ENCODE data around the gene KRR1.
"Not testable (repeated sequence)": the region's sequence is repeated elsewhere in the genome, so short reads cannot be mapped to it uniquely, and the experiment has no call there.

The KRR1 gene

DNA sequence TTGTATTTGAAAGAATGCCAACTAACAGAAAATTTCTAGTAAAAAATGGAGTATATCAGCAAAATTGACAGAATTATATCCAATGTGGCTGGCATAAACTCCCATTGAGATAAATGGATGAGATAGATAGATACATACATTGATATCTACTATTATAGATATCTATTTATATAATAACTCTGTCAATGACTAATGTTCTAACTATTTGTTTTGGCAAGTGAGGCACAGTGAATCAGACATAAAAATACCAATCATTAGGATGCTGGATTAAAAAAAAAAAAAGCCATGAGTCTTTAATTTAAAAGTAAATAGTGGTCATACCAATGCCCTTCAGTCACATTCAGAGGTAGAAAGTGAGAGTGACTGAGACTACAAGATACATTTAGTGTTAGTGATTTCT lies 64.6 kb downstream of the KRR1 start:
- no peaks in the 10 kb centered on the region for H3F3A ChIP-seq (ENCODE audit: insufficient read depth)
- H3K4me2 ChIP-seq (ENCODE audit: low read depth, low read length, poor library complexity, severe bottlenecking) = no peak overlapping the region
- no peak overlapping the region for H2AFZ ChIP-seq (ENCODE audit: low read depth, low read length, severe bottlenecking)
- H3K9me2 ChIP-seq (replicated peaks; ENCODE audit: insufficient read depth, low read length) = no peaks in the 10 kb centered on the region
- H3K36me3 ChIP-seq (ENCODE audit: low read length) = no peaks in the 10 kb centered on the region
- H3K79me2 ChIP-seq (ENCODE audit: insufficient read depth, low read length) = no peaks in the 10 kb centered on the region
- H3K27ac ChIP-seq (ENCODE audit: low read depth, low read length) = no peak overlapping the region
- H4K20me1 ChIP-seq (ENCODE audit: low read depth, low read length) = no peaks in the 10 kb centered on the region
- H3K9ac ChIP-seq (ENCODE audit: low read length) = no peak overlapping the region
- no peak overlapping the region for H3K4me3 ChIP-seq (ENCODE audit: insufficient read depth, low read length, poor library complexity, severe bottlenecking)
- no peak for TF ChIP-seq EZH2phosphoT487 (conservative IDR thresholded peaks at IDR 0.05; ENCODE audit: low read length)
- TF ChIP-seq, protein P1, sequence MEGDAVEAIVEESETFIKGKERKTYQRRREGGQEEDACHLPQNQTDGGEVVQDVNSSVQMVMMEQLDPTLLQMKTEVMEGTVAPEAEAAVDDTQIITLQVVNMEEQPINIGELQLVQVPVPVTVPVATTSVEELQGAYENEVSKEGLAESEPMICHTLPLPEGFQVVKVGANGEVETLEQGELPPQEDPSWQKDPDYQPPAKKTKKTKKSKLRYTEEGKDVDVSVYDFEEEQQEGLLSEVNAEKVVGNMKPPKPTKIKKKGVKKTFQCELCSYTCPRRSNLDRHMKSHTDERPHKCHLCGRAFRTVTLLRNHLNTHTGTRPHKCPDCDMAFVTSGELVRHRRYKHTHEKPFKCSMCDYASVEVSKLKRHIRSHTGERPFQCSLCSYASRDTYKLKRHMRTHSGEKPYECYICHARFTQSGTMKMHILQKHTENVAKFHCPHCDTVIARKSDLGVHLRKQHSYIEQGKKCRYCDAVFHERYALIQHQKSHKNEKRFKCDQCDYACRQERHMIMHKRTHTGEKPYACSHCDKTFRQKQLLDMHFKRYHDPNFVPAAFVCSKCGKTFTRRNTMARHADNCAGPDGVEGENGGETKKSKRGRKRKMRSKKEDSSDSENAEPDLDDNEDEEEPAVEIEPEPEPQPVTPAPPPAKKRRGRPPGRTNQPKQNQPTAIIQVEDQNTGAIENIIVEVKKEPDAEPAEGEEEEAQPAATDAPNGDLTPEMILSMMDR (IDR thresholded peaks at IDR 0.05; ENCODE audit: insufficient read depth, low read length, poor library complexity, severe bottlenecking) = no peak
- H3K9me3 ChIP-seq (ENCODE audit: insufficient read depth, low read length) = no peaks in the 10 kb centered on the region
- H3K27me3 ChIP-seq (ENCODE audit: low read length) = no peaks in the 10 kb centered on the region

DNA sequence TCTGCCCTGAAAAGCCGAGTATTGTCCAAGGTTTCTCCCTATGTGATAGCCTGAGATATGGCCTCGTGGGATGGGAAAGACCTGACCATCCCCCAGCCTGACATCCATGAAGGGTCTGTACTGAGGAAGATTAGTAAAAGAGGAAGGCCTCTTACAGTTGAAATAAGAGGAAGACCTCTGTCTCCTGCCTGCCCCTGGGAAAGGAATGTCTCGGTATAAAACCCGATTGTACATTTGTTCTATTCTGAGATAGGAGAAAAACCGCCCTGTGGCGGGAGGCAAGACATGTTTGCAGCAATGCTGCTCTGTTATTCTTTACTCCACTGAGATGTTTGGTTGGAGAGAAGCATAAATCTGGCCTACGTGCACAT lies 66.3 kb downstream of the KRR1 start:
- not testable (repeated sequence) for H3K4me3 ChIP-seq (ENCODE audit: insufficient read depth, low read length, poor library complexity, severe bottlenecking); H3K4me2 ChIP-seq (ENCODE audit: low read depth, low read length, poor library complexity, severe bottlenecking); H3K27ac ChIP-seq (ENCODE audit: low read depth, low read length); H3K9me2 ChIP-seq (replicated peaks; ENCODE audit: insufficient read depth, low read length); H4K20me1 ChIP-seq (ENCODE audit: low read depth, low read length); H2AFZ ChIP-seq (ENCODE audit: low read depth, low read length, severe bottlenecking); H3K27me3 ChIP-seq (ENCODE audit: low read length); H3K79me2 ChIP-seq (ENCODE audit: insufficient read depth, low read length); H3K36me3 ChIP-seq (ENCODE audit: low read length); H3K9me3 ChIP-seq (ENCODE audit: insufficient read depth, low read length); H3K9ac ChIP-seq (ENCODE audit: low read length); H3F3A ChIP-seq (ENCODE audit: insufficient read depth)

DNA sequence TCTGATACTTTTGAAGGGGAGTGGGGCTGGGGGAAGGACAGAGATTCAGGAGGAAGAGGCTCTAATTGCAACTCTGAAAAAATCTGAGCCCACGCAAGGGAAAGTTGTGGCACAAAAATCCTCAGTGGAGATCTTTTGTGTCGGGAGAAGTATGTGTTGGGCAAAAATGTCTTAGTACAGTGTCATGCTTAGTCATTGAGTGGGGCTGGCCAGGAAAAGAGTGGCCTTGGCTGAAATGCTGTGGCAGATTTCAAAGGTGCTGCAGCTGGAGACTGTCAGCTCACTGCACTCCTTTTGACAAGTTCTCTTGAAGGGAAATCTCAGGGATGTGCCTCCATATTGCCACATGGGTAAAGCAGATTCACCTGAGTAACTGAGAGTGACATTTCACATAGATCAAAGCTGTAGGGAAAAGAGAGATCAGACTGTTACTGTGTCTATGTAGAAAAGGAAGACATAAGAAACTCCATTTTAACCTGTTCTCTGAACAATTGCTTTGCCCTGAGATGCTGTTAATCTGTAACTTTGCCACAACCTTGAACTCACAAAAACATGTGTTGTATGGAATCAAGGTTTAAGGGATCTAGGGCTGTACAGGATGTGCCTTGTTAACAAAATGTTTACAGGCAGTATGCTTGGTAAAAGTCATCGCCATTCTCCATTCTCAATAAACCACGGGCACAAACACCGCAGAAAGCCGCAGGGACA lies 66.8 kb downstream of the KRR1 start:
- no peak overlapping the region for H3K4me2 ChIP-seq (ENCODE audit: low read depth, low read length, poor library complexity, severe bottlenecking)
- H3K9me3 ChIP-seq (ENCODE audit: insufficient read depth, low read length) = no peaks in the 10 kb centered on the region
- H3K9me2 ChIP-seq (replicated peaks; ENCODE audit: insufficient read depth, low read length) = no peaks in the 10 kb centered on the region
- TF ChIP-seq, protein P1 (IDR thresholded peaks at IDR 0.05; ENCODE audit: insufficient read depth, low read length, poor library complexity, severe bottlenecking) = no peak
- no peak for TF ChIP-seq EZH2phosphoT487 (conservative IDR thresholded peaks at IDR 0.05; ENCODE audit: low read length)
- H3K27me3 ChIP-seq (ENCODE audit: low read length) = no peaks in the 10 kb centered on the region
- no peak overlapping the region for H3K4me3 ChIP-seq (ENCODE audit: insufficient read depth, low read length, poor library complexity, severe bottlenecking)
- H3K36me3 ChIP-seq (ENCODE audit: low read length) = no peaks in the 10 kb centered on the region
- no peaks in the 10 kb centered on the region for H3F3A ChIP-seq (ENCODE audit: insufficient read depth)
- H3K79me2 ChIP-seq (ENCODE audit: insufficient read depth, low read length) = no peaks in the 10 kb centered on the region
- H3K27ac ChIP-seq (ENCODE audit: low read depth, low read length) = no peak overlapping the region
- H4K20me1 ChIP-seq (ENCODE audit: low read depth, low read length) = no peaks in the 10 kb centered on the region
- no peak overlapping the region for H3K9ac ChIP-seq (ENCODE audit: low read length)
- no peak overlapping the region for H2AFZ ChIP-seq (ENCODE audit: low read depth, low read length, severe bottlenecking)

DNA sequence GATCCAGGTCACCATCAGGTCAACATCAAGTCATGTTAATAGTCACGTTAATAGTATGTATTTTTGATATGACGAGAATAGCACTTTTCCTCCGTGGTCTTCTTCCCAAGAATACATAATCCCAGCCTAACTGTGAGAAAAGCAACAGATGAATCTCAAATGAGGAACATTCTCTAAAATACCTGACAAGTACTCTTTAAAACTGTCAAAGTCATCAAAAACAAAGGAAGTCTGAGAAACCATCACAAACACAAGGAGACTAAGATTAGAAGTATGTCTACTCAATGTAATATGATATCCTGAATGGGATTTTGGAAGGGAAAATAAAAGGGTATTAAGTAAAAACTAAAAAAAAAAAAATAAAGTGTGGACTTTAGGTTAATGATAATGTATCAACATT lies 67.7 kb downstream of the KRR1 start:
- no peak overlapping the region for H3K27ac ChIP-seq (ENCODE audit: low read depth, low read length)
- H3K9me2 ChIP-seq (replicated peaks; ENCODE audit: insufficient read depth, low read length) = no peaks in the 10 kb centered on the region
- H3K4me2 ChIP-seq (ENCODE audit: low read depth, low read length, poor library complexity, severe bottlenecking) = no peak overlapping the region

DNA sequence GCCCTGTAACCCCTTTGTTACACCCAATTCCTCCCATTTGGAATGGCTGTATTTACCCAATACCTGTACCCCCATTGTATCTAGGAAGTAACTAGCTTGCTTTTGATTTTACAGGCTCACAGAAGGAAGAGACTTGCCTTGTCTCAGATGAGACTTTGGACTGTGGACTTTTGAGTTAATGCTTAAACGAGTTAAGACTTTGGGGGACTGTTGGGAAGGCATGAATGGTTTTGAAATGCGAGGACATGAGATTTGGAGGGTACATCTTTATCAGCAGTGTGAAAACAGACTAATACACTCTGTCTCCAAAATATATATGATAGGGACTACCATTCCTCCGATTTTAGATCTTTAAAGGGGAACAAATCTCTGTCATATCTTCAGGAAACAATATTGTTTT lies 69.0 kb downstream of the KRR1 start:
- H4K20me1 ChIP-seq (ENCODE audit: low read depth, low read length); H3K9me3 ChIP-seq (ENCODE audit: insufficient read depth, low read length); H3K4me3 ChIP-seq (ENCODE audit: insufficient read depth, low read length, poor library complexity, severe bottlenecking); H3K79me2 ChIP-seq (ENCODE audit: insufficient read depth, low read length); H3K27me3 ChIP-seq (ENCODE audit: low read length); H3F3A ChIP-seq (ENCODE audit: insufficient read depth); H3K36me3 ChIP-seq (ENCODE audit: low read length); H3K9ac ChIP-seq (ENCODE audit: low read length); H2AFZ ChIP-seq (ENCODE audit: low read depth, low read length, severe bottlenecking); H3K9me2 ChIP-seq (replicated peaks; ENCODE audit: insufficient read depth, low read length); H3K4me2 ChIP-seq (ENCODE audit: low read depth, low read length, poor library complexity, severe bottlenecking); H3K27ac ChIP-seq (ENCODE audit: low read depth, low read length): not testable (repeated sequence)

More for the DNA sequence above, 67.7 kb downstream of the KRR1 start:
- Histone ChIP-seq H3K9ac (ENCODE audit: low read length) (no peak overlapping the region), H3K27me3 (ENCODE audit: low read length) (no peaks in the 10 kb centered on the region), H3K9me3 (ENCODE audit: insufficient read depth, low read length) (no peaks in the 10 kb centered on the region), H2AFZ (ENCODE audit: low read depth, low read length, severe bottlenecking) (no peak overlapping the region), H3F3A (ENCODE audit: insufficient read depth) (no peaks in the 10 kb centered on the region), H3K79me2 (ENCODE audit: insufficient read depth, low read length) (no peaks in the 10 kb centered on the region), H4K20me1 (ENCODE audit: low read depth, low read length) (no peaks in the 10 kb centered on the region), H3K4me3 (ENCODE audit: insufficient read depth, low read length, poor library complexity, severe bottlenecking) (no peak overlapping the region), H3K36me3 (ENCODE audit: low read length) (no peaks in the 10 kb centered on the region)
- TF ChIP-seq, protein P1 (IDR thresholded peaks at IDR 0.05; ENCODE audit: insufficient read depth, low read length, poor library complexity, severe bottlenecking) = no peak
- no peak for TF ChIP-seq EZH2phosphoT487 (conservative IDR thresholded peaks at IDR 0.05; ENCODE audit: low read length)

Data from SU-DHL-6 (cell line).